ENCODE results near the gene GPC6. TPM values are rescaled to one million over a fixed set of nuclear protein-coding genes. Genes with fewer than 3 reads are reported as not detected.

Gene GPC6
- total and polyA plus RNA-seq, 9 of the 15 experiments (the other 6 are each of a cell fraction or from before 2014, with no cell fraction given) = under 0.01 to 0.20 (median 0.01) TPM; not detected in 4

- H3K4me1 ChIP-seq (replicated peaks in 1 of 2; ENCODE audit: control insufficient read depth in 2 of 2, insufficient read depth in 2 of 2, low read length in 2 of 2) = no peaks in the 10 kb centered on the region
- H3K4me3 ChIP-seq = no peak overlapping the region
- H3K9me3 ChIP-seq (replicated peaks; ENCODE audit: control insufficient read depth, insufficient read depth, low read depth, low read length) = no peaks in the 10 kb centered on the region
- FAIRE-seq = no peak
- DNase-seq (ENCODE audit: extremely low read depth in 1 of 4, low spot score in 3 of 4) = no peak
- no peak overlapping the region for H3K27ac ChIP-seq (ENCODE audit: extremely low read depth, low read depth, low read length)
- H3K9me1 ChIP-seq (ENCODE audit: control insufficient read depth, insufficient read depth, low read length) = no peaks in the 10 kb centered on the region
- H3K27me3 ChIP-seq (ENCODE audit: control insufficient read depth in 2 of 2, insufficient read depth in 2 of 2, low read length in 2 of 2) = no peaks in the 10 kb centered on the region
- ChIA-PET CTCF (ENCODE audit: low intra/inter-chr PET ratio) (no interaction called here), POLR2A (no interaction called here)
- H3K36me3 ChIP-seq (ENCODE audit: control insufficient read depth, insufficient read depth, low read length) = no peaks in the 10 kb centered on the region
- no TSS peak for BruUV-seq (replicated peaks)
- no peaks in the 10 kb centered on the region for H4K20me1 ChIP-seq (replicated peaks; ENCODE audit: control insufficient read depth, insufficient read depth, low read length)
- no peak for ATAC-seq
- no peak overlapping the region for H3K9ac ChIP-seq (ENCODE audit: insufficient read depth in 1 of 2, low read depth in 2 of 2, low read length in 2 of 2)
- no peaks in the 10 kb centered on the region for H3K79me2 ChIP-seq (ENCODE audit: control insufficient read depth, insufficient read depth, low read length)
- in situ Hi-C loops (cut with MboI) = no loop called here
- no peak overlapping the region for H2AFZ ChIP-seq (ENCODE audit: low read depth, low read length)
- intact Hi-C loops (cut with micrococcal nuclease) = no loop called here
- no peak overlapping the region for H3K4me2 ChIP-seq (ENCODE audit: insufficient read depth, low read length)
- 0% methylated on average over 3 of the region's 3 CpGs for WGBS (ENCODE audit: insufficient coverage, low coverage, missing lambda C conversion rate)
- TF ChIP-seq SAP30 (IDR thresholded peaks at IDR 0.05; ENCODE audit: borderline replicate concordance, insufficient read depth, low read depth, low read length, poor library complexity, severe bottlenecking) (no peak), FOXO4 (CRISPR knock-in tag; IDR thresholded peaks at IDR 0.05) (no peak), E2F6 (IDR thresholded peaks at IDR 0.05; ENCODE audit: borderline replicate concordance in 1 of 2, extremely low read depth in 1 of 2, insufficient read depth in 1 of 2, insufficient read length in 1 of 2, low read depth in 1 of 2, low read length in 1 of 2, poor library complexity in 1 of 2, severe bottlenecking in 1 of 2) (no peak), RB1 (IDR thresholded peaks at IDR 0.05; ENCODE audit: low read depth) (no peak), NCOA2 (IDR thresholded peaks at IDR 0.05; ENCODE audit: partially characterized antibody in 2 of 2) (no peak), DLX4 (CRISPR knock-in tag; IDR thresholded peaks at IDR 0.05) (no peak), TOE1 (IDR thresholded peaks at IDR 0.05; ENCODE audit: borderline replicate concordance) (no peak), TOE1 (CRISPR knock-in tag; IDR thresholded peaks at IDR 0.05; ENCODE audit: borderline replicate concordance, low read depth) (no peak), ZFP91 (CRISPR knock-in tag; IDR thresholded peaks at IDR 0.05) (no peak), KLF6 (CRISPR knock-in tag; IDR thresholded peaks at IDR 0.05; ENCODE audit: borderline replicate concordance) (no peak), ZBTB26 (CRISPR knock-in tag; IDR thresholded peaks at IDR 0.05) (no peak), RBM14 (IDR thresholded peaks at IDR 0.05; ENCODE audit: borderline replicate concordance, insufficient read depth, low read depth, low read length) (no peak), HDAC1 (IDR thresholded peaks at IDR 0.05) (no peak), DDX20 (tag; IDR thresholded peaks at IDR 0.05; ENCODE audit: low read depth) (no peak), RAD21 (CRISPR knock-in tag; conservative IDR thresholded peaks at IDR 0.05 in 1 of 2, IDR thresholded peaks at IDR 0.05 in 1 of 2) (no peak)
These were observed 510.3 kb downstream of the GPC6 start for GRCh38 chr13:93736909-93737308.
